A549 (cell line): ENCODE results near the gene PCDH9. TPM values are rescaled to one million over a fixed set of nuclear protein-coding genes. Genes with fewer than 3 reads are reported as not detected.

Source experiments
- ATAC-seq, 2 experiments: fragments of 200-7000 bp in 1 of 2; fragments of >200 bp in 1 of 2; cut with Nextera tagmentation in 1 of 2; cut with Tn5 transposase in 1 of 2; 3 replicates each; pipeline versions ENCODE4 v1.8.0 to v1.9.1; 2018 to 2020; ENCODE audit warnings: mild to moderate bottlenecking in 1 of 2, moderate library complexity in 1 of 2
- CTCF ChIA-PET: fragments of 300-600 bp; sonication (Branson Sonifier 250); formaldehyde crosslinking; extraction: SDS; loops from one replicate; lab custom pipeline; 2021; ENCODE audit warnings: antibody characterized with exemption, inconsistent platforms; lab: Yijun Ruan, JAX
- POLR2A ChIA-PET: fragments of 350-600 bp; formaldehyde crosslinking; extraction: SDS; loops from one replicate; lab custom pipeline; 2021; ENCODE audit warnings: antibody characterized with exemption, inconsistent platforms; lab: Yijun Ruan, JAX
- DNase-seq, 2 experiments: peaks; one replicate each; pipeline versions ENCODE4 v3.0.0 to v3.0.0-alpha.2; 2011 to 2016; ENCODE audit warnings: low read depth in 1 of 2, low spot score in 1 of 2
- FAIRE-seq: peaks from 2 replicates; lab custom pipeline; 2011; peaks lifted over from hg19 to GRCh38; lab: Jason Lieb, UNC
- H3K27ac ChIP-seq, 2 experiments: fragments of >200 bp; sonication (Bioruptor Twin); formaldehyde crosslinking; 3 replicates each; pipeline ENCODE4 v1.5.1; 2016 to 2017
- H3K4me1 ChIP-seq: fragments of >200 bp; sonication (Bioruptor Twin); formaldehyde crosslinking; 3 replicates; pipeline ENCODE4 v1.6.1; 2016
- H3K4me2 ChIP-seq: fragments of >200 bp; sonication (Bioruptor Twin); formaldehyde crosslinking; 3 replicates; pipeline ENCODE4 v1.6.1; 2016
- H3K4me3 ChIP-seq: fragments of >200 bp; sonication (Bioruptor Twin); formaldehyde crosslinking; 3 replicates; pipeline ENCODE4 v1.5.1; 2016
- H3K9me3 ChIP-seq: fragments of >200 bp; sonication (Bioruptor Twin); formaldehyde crosslinking; 3 replicates; pipeline ENCODE4 v1.6.1; 2016
- ATOH8 ChIP-seq: fragments of 250-450 bp; sonication (Bioruptor Pico); IDR thresholded peaks from 2 replicates; pipeline ENCODE4 v1.5.0; 2020; ENCODE audit warnings: low read depth, mild to moderate bottlenecking, moderate library complexity
- BHLHE40 ChIP-seq: IDR thresholded peaks from 2 replicates; pipeline ENCODE4 v1.6.1; 2012; ENCODE audit warnings: low read depth, low read length, inconsistent platforms
- CEBPB ChIP-seq, 2 experiments: fragments of >200 bp in 1 of 2; sonication (Bioruptor Twin) in 1 of 2; formaldehyde crosslinking in 1 of 2; IDR thresholded peaks; 2 replicates each; pipeline ENCODE4 v1.6.1; 2012 to 2016
- FOSB ChIP-seq: fragments of 250-450 bp; sonication (Bioruptor Pico); IDR thresholded peaks from 2 replicates; pipeline ENCODE4 v1.5.0; 2020; ENCODE audit warnings: mild to moderate bottlenecking, moderate library complexity
- GATA3 ChIP-seq: IDR thresholded peaks from 2 replicates; pipeline ENCODE4 v1.6.1; 2012; ENCODE audit warnings: borderline replicate concordance
- HOXB13 ChIP-seq: fragments of 250-450 bp; sonication (Bioruptor Pico); IDR thresholded peaks from 2 replicates; pipeline ENCODE4 v1.5.0; 2020; ENCODE audit warnings: low read depth, mild to moderate bottlenecking, moderate library complexity
- JUNB ChIP-seq: fragments of >200 bp; sonication (Bioruptor Twin); formaldehyde crosslinking; IDR thresholded peaks from 2 replicates; pipeline ENCODE4 v1.6.1; 2016
- KDM5A ChIP-seq: fragments of 200-600 bp; sonication (generic); IDR thresholded peaks from 2 replicates; pipeline ENCODE4 v1.6.1; 2016; ENCODE audit warnings: antibody characterized with exemption, mild to moderate bottlenecking
- MAFK ChIP-seq: fragments of 450-650 bp; IDR thresholded peaks from 2 replicates; pipeline ENCODE4 v1.6.1; 2014; ENCODE audit not compliant: partially characterized antibody
- MAX ChIP-seq: IDR thresholded peaks from 2 replicates; pipeline ENCODE4 v1.6.1; 2012
- MYC ChIP-seq: IDR thresholded peaks from 2 replicates; pipeline ENCODE4 v1.6.1; 2012; ENCODE audit warnings: mild to moderate bottlenecking, inconsistent platforms, low read length, improper control_type of control experiment, borderline replicate concordance
- POLR2A ChIP-seq: IDR thresholded peaks from 2 replicates; pipeline ENCODE4 v1.6.1; 2012; ENCODE audit warnings: mild to moderate bottlenecking, low read length
- POLR2AphosphoS2 ChIP-seq: conservative IDR thresholded peaks from 2 replicates; pipeline ENCODE4 v1.6.1; 2012; ENCODE audit warnings: low read length, improper control_type of control experiment, inconsistent platforms
- RAD21 ChIP-seq, 2 experiments: fragments of >200 bp in 1 of 2; sonication (Bioruptor Twin) in 1 of 2; formaldehyde crosslinking in 1 of 2; IDR thresholded peaks in 1 of 2; conservative IDR thresholded peaks in 1 of 2; 2 replicates in 1 of 2; 3 replicates in 1 of 2; pipeline ENCODE4 v1.6.1; 2012 to 2018; ENCODE audit warnings: inconsistent platforms in 1 of 2
- RARB ChIP-seq: fragments of 250-450 bp; sonication (Bioruptor Pico); IDR thresholded peaks from 2 replicates; pipeline ENCODE4 v1.8.0; 2021; ENCODE audit warnings: mild to moderate bottlenecking, moderate library complexity
- RNF2 ChIP-seq: fragments of 200-600 bp; sonication (generic); IDR thresholded peaks from 2 replicates; pipeline ENCODE4 v1.6.1; 2016; ENCODE audit warnings: low read depth, mild to moderate bottlenecking, antibody characterized with exemption, moderate library complexity, borderline replicate concordance
- SREBF2 ChIP-seq: fragments of 450-650 bp; IDR thresholded peaks from 2 replicates; pipeline ENCODE4 v1.6.1; 2014; ENCODE audit warnings: mild to moderate bottlenecking, moderate library complexity
- TFCP2L1 ChIP-seq: fragments of 250-450 bp; sonication (Bioruptor Pico); IDR thresholded peaks from 2 replicates; pipeline ENCODE4 v1.5.0; 2021; ENCODE audit warnings: mild to moderate bottlenecking
- ZC3H11A ChIP-seq: fragments of 450-650 bp; IDR thresholded peaks from 2 replicates; pipeline ENCODE4 v1.6.1; 2014; ENCODE audit warnings: antibody characterized with exemption, mild to moderate bottlenecking
- ZSCAN20 ChIP-seq: fragments of 250-450 bp; sonication (Bioruptor Pico); IDR thresholded peaks from 2 replicates; pipeline ENCODE4 v1.8.0; 2022; ENCODE audit warnings: mild to moderate bottlenecking, moderate library complexity
- WGBS: methylation state at CpG from one replicate; pipeline ENCODE4 v1.1.6; 2017; ENCODE audit errors: missing lambda C conversion rate; 5-methylcytosine and 5-hydroxymethylcytosine counted together
- polyA plus RNA-seq, 4 experiments: library from polyadenylated mRNA; depleted of rRNA in 3 of 4; stranded (reverse); fragments of >200 nt; fragmentation: RNase III in 1 of 4; extraction: RNeasy Plus Mini Kit Qiagen cat#74134 plus additional on column Dnase treatment in 1 of 4; gene quantifications; 2 replicates in 3 of 4; 3 replicates in 1 of 4; pipeline ENCODE4 v1.2.3, GENCODE V29; 2011 to 2017
- TF ChIP-seq, protein P1 (sequence below): fragments of 200-600 bp; sonication (generic); IDR thresholded peaks from 2 replicates; pipeline ENCODE4 v1.6.1; 2016; ENCODE audit warnings: antibody characterized with exemption, mild to moderate bottlenecking, moderate library complexity
- TF ChIP-seq, protein P2 (sequence below): fragments of >200 bp; sonication (Bioruptor Twin); formaldehyde crosslinking; IDR thresholded peaks from 3 replicates; pipeline ENCODE4 v1.6.1; 2016

PCDH9 gene
- polyA plus RNA-seq, 2 of the 4 experiments (the other 2 are of a cell fraction) = 16.0 to 29.5 TPM

DNA sequence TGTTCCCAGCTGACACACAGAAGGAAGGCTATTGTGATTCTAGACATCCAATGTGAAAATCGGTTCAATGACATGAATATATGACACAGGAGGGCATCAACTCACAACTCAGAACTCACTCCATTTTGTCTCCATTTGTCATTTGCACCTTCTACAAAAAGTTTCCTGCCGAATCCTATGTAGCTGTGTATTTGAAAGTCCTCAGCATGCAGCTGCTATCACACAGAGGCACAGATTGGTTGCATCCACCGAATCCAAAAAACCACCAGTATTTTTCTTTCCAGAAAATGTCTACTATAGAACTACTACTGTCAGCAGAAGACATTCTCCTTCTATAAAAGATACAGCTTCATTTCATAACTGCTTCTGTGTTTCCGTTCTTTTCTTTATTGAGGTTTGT, 13.3 kb downstream of the PCDH9 start:
- Histone ChIP-seq H3K9me3 (no peaks in the 10 kb centered on the region), H3K4me2 (peak overlapping the region; percentile 6; the same call in 1 of the 3 replicates), H3K4me1 (peaks cover 36% of the 10 kb centered on the region), H3K4me3 (no peak overlapping the region)
- no peak for FAIRE-seq
- ChIA-PET POLR2A (no interaction called here), CTCF (no interaction called here)
- TF ChIP-seq ATOH8 (CRISPR knock-in tag) = no peak
- no peak for TF ChIP-seq KDM5A
- TF ChIP-seq CEBPB (IDR thresholded peaks at IDR 0.05) = no peak
- TF ChIP-seq RAD21 (conservative IDR thresholded peaks at IDR 0.05 in 1 of 2, IDR thresholded peaks at IDR 0.05 in 1 of 2) = no peak
- no peak for TF ChIP-seq FOSB (CRISPR knock-in tag)
- TF ChIP-seq, all 56 proteins: peak for 0
- DNase-seq (no peak), ATAC-seq (no peak)
- no peak overlapping the region for H3K27ac ChIP-seq
- WGBS = 68% methylated on average over 4 of the region's 4 CpGs

DNA sequence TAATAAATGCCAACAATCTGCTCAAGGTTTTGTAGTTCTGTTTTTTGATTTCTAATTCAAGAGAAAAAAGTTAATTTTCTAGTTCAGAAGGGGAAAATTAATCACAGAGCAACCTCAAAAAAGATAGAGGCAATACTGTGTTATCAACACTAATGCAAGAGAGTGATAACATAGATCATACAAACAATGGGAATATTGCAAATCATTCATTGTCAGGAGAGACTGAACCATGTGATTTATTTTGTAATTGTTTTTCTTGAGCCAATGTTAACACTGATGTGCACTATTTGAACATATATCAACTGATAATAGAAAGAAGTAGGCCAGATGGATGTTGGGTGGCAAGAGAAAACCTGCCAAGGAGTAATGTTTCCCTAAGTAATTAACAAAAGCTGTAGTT, 19.9 kb downstream of the PCDH9 start:
- DNase-seq = no peak
- FAIRE-seq = no peak
- peaks cover 1% of the 10 kb centered on the region; the same call in 1 of the 3 replicates for H3K4me1 ChIP-seq
- POLR2A ChIA-PET = no interaction called here
- no peaks in the 10 kb centered on the region for H3K9me3 ChIP-seq
- no peak overlapping the region for H3K4me3 ChIP-seq
- TF ChIP-seq MAFK = no peak
- no peak for TF ChIP-seq ZSCAN20 (CRISPR knock-in tag)
- TF ChIP-seq TFCP2L1 (CRISPR knock-in tag) = no peak
- TF ChIP-seq BHLHE40 = no peak
- TF ChIP-seq JUNB = no peak
- no peak for TF ChIP-seq RARB
- TF ChIP-seq SREBF2 = no peak
- TF ChIP-seq GATA3 = no peak
- TF ChIP-seq CEBPB (IDR thresholded peaks at IDR 0.05) = no peak
- TF ChIP-seq, protein P1, sequence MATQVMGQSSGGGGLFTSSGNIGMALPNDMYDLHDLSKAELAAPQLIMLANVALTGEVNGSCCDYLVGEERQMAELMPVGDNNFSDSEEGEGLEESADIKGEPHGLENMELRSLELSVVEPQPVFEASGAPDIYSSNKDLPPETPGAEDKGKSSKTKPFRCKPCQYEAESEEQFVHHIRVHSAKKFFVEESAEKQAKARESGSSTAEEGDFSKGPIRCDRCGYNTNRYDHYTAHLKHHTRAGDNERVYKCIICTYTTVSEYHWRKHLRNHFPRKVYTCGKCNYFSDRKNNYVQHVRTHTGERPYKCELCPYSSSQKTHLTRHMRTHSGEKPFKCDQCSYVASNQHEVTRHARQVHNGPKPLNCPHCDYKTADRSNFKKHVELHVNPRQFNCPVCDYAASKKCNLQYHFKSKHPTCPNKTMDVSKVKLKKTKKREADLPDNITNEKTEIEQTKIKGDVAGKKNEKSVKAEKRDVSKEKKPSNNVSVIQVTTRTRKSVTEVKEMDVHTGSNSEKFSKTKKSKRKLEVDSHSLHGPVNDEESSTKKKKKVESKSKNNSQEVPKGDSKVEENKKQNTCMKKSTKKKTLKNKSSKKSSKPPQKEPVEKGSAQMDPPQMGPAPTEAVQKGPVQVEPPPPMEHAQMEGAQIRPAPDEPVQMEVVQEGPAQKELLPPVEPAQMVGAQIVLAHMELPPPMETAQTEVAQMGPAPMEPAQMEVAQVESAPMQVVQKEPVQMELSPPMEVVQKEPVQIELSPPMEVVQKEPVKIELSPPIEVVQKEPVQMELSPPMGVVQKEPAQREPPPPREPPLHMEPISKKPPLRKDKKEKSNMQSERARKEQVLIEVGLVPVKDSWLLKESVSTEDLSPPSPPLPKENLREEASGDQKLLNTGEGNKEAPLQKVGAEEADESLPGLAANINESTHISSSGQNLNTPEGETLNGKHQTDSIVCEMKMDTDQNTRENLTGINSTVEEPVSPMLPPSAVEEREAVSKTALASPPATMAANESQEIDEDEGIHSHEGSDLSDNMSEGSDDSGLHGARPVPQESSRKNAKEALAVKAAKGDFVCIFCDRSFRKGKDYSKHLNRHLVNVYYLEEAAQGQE = no peak
- TF ChIP-seq POLR2A = no peak
- no peak for TF ChIP-seq HOXB13
- CTCF ChIA-PET = interaction anchor here (0.7 kb wide), 1 partner anchor 698 kb away, joined by 3 read pairs; no protein-coding TSS in a partner anchor
- ATAC-seq = no peak
- H3K27ac ChIP-seq = no peak overlapping the region
- no peak overlapping the region for H3K4me2 ChIP-seq

- H3K4me2 ChIP-seq = 0 out of 3 replicates have a peak overlapping the region, but pooled peaks have one; percentile 0
- H3K9me3 ChIP-seq = no peaks in the 10 kb centered on the region
- ATAC-seq (no peak; a peak in 1 of 6 replicates), DNase-seq (no peak)
- no peak overlapping the region for H3K27ac ChIP-seq
- peaks cover 11% of the 10 kb centered on the region; the same call in 2 of the 3 replicates for H3K4me1 ChIP-seq
- WGBS = 19% methylated on average over 1 of the region's 1 CpG
- no peak overlapping the region for H3K4me3 ChIP-seq
- CTCF ChIA-PET = no interaction called here
- no peak for TF ChIP-seq ZC3H11A
- TF ChIP-seq MAFK = no peak
- no peak for TF ChIP-seq MYC
- TF ChIP-seq GATA3 = no peak
- TF ChIP-seq, protein P2, sequence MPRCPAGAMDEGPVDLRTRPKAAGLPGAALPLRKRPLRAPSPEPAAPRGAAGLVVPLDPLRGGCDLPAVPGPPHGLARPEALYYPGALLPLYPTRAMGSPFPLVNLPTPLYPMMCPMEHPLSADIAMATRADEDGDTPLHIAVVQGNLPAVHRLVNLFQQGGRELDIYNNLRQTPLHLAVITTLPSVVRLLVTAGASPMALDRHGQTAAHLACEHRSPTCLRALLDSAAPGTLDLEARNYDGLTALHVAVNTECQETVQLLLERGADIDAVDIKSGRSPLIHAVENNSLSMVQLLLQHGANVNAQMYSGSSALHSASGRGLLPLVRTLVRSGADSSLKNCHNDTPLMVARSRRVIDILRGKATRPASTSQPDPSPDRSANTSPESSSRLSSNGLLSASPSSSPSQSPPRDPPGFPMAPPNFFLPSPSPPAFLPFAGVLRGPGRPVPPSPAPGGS = no peak
- TF ChIP-seq CEBPB (IDR thresholded peaks at IDR 0.05) = no peak
- TF ChIP-seq POLR2AphosphoS2 = no peak
- no peak for TF ChIP-seq RNF2
- TF ChIP-seq MAX = no peak
- TF ChIP-seq, all 56 proteins: peak for 0
- FAIRE-seq = no peak
- POLR2A ChIA-PET = no interaction called here
These were observed 21.6 kb downstream of the PCDH9 start for GRCh38 chr13:67208552-67208951.
